HFFc6 (cell line): ENCODE results near the gene GCKR. TPM values are rescaled to one million over a fixed set of nuclear protein-coding genes. Genes with fewer than 3 reads are reported as not detected.
A peak's percentile ranks its signal among the peaks of the same experiment; 100 is the strongest.
"Not testable (repeated sequence)": the region's sequence is repeated elsewhere in the genome, so short reads cannot be mapped to it uniquely, and the experiment has no call there.

Experiments
- DNase-seq: peaks from one replicate; pipeline ENCODE4 v3.0.0-alpha.2; 2018
- H3K27ac Mint-ChIP-seq: 2 replicates; pipeline ENCODE4 v1.8.0; 2020; ENCODE audit warnings: mild to moderate bottlenecking, mixed read lengths
- H3K27me3 Mint-ChIP-seq: 2 replicates; pipeline ENCODE4 v1.8.0; 2021; ENCODE audit warnings: mild to moderate bottlenecking, moderate library complexity, mixed read lengths; ENCODE audit not compliant: insufficient read depth
- H3K36me3 Mint-ChIP-seq: 2 replicates; pipeline ENCODE4 v1.8.0; 2021; ENCODE audit warnings: low read depth, mixed read lengths
- H3K4me1 Mint-ChIP-seq: 2 replicates; pipeline ENCODE4 v1.8.0; 2020; ENCODE audit warnings: low read depth, mixed read lengths
- H3K4me3 Mint-ChIP-seq: 2 replicates; pipeline ENCODE4 v1.8.0; 2020; ENCODE audit warnings: mild to moderate bottlenecking, moderate library complexity, mixed read lengths
- H3K9me3 Mint-ChIP-seq: 2 replicates; pipeline ENCODE4 v1.8.0; 2020; ENCODE audit warnings: mild to moderate bottlenecking, mixed read lengths
- CTCF ChIP-seq: fragments of 200-600 bp; sonication (generic); IDR thresholded peaks from 2 replicates; pipeline ENCODE4 v1.5.0; 2021; ENCODE audit warnings: antibody characterized with exemption, mild to moderate bottlenecking
- total RNA-seq, 6 experiments: library from RNA; stranded (reverse); fragmentation: NEBNext Ultra II Directional; extraction: Animal tissue kit (Norgen Biotek cat#: 25700); gene quantifications; 2 replicates in 1 of 6; 3 replicates in 5 of 6; pipeline ENCODE4 v1.2.3, GENCODE V29; 2021

The GCKR gene
- total RNA-seq, 6 experiments from 2014 or later, result not detected

GRCh38 chr2:27522400-27522945 is 25.8 kb downstream of the GCKR start:
- H3K9me3 Mint-ChIP-seq, result no peaks in the 10 kb centered on the region
- no peaks in the 10 kb centered on the region for H3K4me1 Mint-ChIP-seq
- H3K36me3 Mint-ChIP-seq, result no peaks in the 10 kb centered on the region
- no peak for DNase-seq
- TF ChIP-seq CTCF, result peak; percentile 28; the same call in 1 of the 2 replicates
- H3K27ac Mint-ChIP-seq, result no peak overlapping the region
- no peak overlapping the region for H3K4me3 Mint-ChIP-seq
- H3K27me3 Mint-ChIP-seq, result peaks cover 22% of the 10 kb centered on the region

- peaks cover 3% of the 10 kb centered on the region; the same call in 1 of the 2 replicates for H3K9me3 Mint-ChIP-seq
Measured at GRCh38 chr2:27527182-27527581, 30.5 kb downstream of the GCKR start.

GRCh38 chr2:27531983-27532382 is 35.3 kb downstream of the GCKR start:
- H3K27ac Mint-ChIP-seq, result no peak overlapping the region
- no peaks in the 10 kb centered on the region for H3K4me1 Mint-ChIP-seq
- H3K9me3 Mint-ChIP-seq, result peaks cover 3% of the 10 kb centered on the region; the same call in 1 of the 2 replicates
- H3K27me3 Mint-ChIP-seq, result peaks cover 24% of the 10 kb centered on the region
- no peak for DNase-seq
- H3K4me3 Mint-ChIP-seq, result no peak overlapping the region
- TF ChIP-seq CTCF, result no peak
- H3K36me3 Mint-ChIP-seq, result no peaks in the 10 kb centered on the region

More at GRCh38 chr2:27527182-27527581, 30.5 kb downstream of the GCKR start:
- H3K4me3 Mint-ChIP-seq, result no peak overlapping the region
- no peaks in the 10 kb centered on the region for H3K36me3 Mint-ChIP-seq
- H3K27me3 Mint-ChIP-seq, result peaks cover 16% of the 10 kb centered on the region
- DNase-seq, result no peak
- no peak overlapping the region for H3K27ac Mint-ChIP-seq
- no peak for TF ChIP-seq CTCF
- no peaks in the 10 kb centered on the region for H3K4me1 Mint-ChIP-seq

- no peak overlapping the region for H3K4me3 Mint-ChIP-seq
- no peaks in the 10 kb centered on the region for H3K4me1 Mint-ChIP-seq
- DNase-seq, result no peak
- H3K27ac Mint-ChIP-seq, result no peak overlapping the region
- peaks cover 25% of the 10 kb centered on the region for H3K27me3 Mint-ChIP-seq
- no peaks in the 10 kb centered on the region for H3K9me3 Mint-ChIP-seq
- TF ChIP-seq CTCF, result no peak
- no peaks in the 10 kb centered on the region for H3K36me3 Mint-ChIP-seq
Measured at GRCh38 chr2:27537287-27537686, 40.6 kb downstream of the GCKR start.

GRCh38 chr2:27538839-27539450 is 42.3 kb downstream of the GCKR start:
- not testable (repeated sequence) for H3K4me3 Mint-ChIP-seq, H3K36me3 Mint-ChIP-seq, DNase-seq, H3K4me1 Mint-ChIP-seq, H3K27ac Mint-ChIP-seq, H3K9me3 Mint-ChIP-seq
- H3K27me3 Mint-ChIP-seq, result peaks cover 25% of the 10 kb centered on the region

- H3K9me3 Mint-ChIP-seq, H3K36me3 Mint-ChIP-seq, H3K4me1 Mint-ChIP-seq, H3K27ac Mint-ChIP-seq, H3K4me3 Mint-ChIP-seq, DNase-seq: not testable (repeated sequence)
- H3K27me3 Mint-ChIP-seq, result peaks cover 19% of the 10 kb centered on the region
Measured at GRCh38 chr2:27539649-27540048, 43.0 kb downstream of the GCKR start.
